ENCODE measurements around the gene C4B. TPM values are rescaled to one million over a fixed set of nuclear protein-coding genes. Genes with fewer than 3 reads are reported as not detected.
"Not testable (repeated sequence)": the region's sequence is repeated elsewhere in the genome, so short reads cannot be mapped to it uniquely, and the experiment has no call there.

Gene C4B
- total RNA-seq, 1 donor from 2014 or later, result 9.2 TPM

GRCh38 chr6:32045811-32046449 lies 31.3 kb downstream of the C4B start:
- TF ChIP-seq CTCF (conservative IDR thresholded peaks at IDR 0.05), result no peak
- DNase-seq (ENCODE audit: extremely low spot score, unreplicated experiment), result no peak
- H3K4me1 Mint-ChIP-seq (ENCODE audit: unreplicated experiment), result peaks cover 4% of the 10 kb centered on the region
- H3K9me3 Mint-ChIP-seq, result no peaks in the 10 kb centered on the region
- H3K4me3 Mint-ChIP-seq, result no peak overlapping the region
- peaks cover 2% of the 10 kb centered on the region for H3K27me3 Mint-ChIP-seq
- no peak overlapping the region for H3K27ac Mint-ChIP-seq
- no peaks in the 10 kb centered on the region for H3K36me3 Mint-ChIP-seq

GRCh38 chr6:32046450-32047083 lies 32.0 kb downstream of the C4B start:
- Mint-ChIP-seq H3K4me1 (ENCODE audit: unreplicated experiment) (peaks cover 4% of the 10 kb centered on the region), H3K9me3 (no peaks in the 10 kb centered on the region), H3K27ac (no peak overlapping the region), H3K27me3 (peaks cover 4% of the 10 kb centered on the region), H3K4me3 (no peak overlapping the region), H3K36me3 (no peaks in the 10 kb centered on the region)
- peak; percentile 41 for TF ChIP-seq CTCF (conservative IDR thresholded peaks at IDR 0.05)
- no peak for DNase-seq (ENCODE audit: extremely low spot score, unreplicated experiment)

GRCh38 chr6:32047084-32047478 lies 32.5 kb downstream of the C4B start:
- Mint-ChIP-seq H3K4me1 (ENCODE audit: unreplicated experiment) (peaks cover 4% of the 10 kb centered on the region), H3K27me3 (peaks cover 4% of the 10 kb centered on the region), H3K4me3 (no peak overlapping the region), H3K27ac (no peak overlapping the region), H3K36me3 (no peaks in the 10 kb centered on the region), H3K9me3 (no peaks in the 10 kb centered on the region)
- no peak for DNase-seq (ENCODE audit: extremely low spot score, unreplicated experiment)
- TF ChIP-seq CTCF (conservative IDR thresholded peaks at IDR 0.05), result no peak

- Mint-ChIP-seq H3K27me3 (peaks cover 4% of the 10 kb centered on the region), H3K9me3 (no peaks in the 10 kb centered on the region), H3K36me3 (no peaks in the 10 kb centered on the region), H3K4me1 (ENCODE audit: unreplicated experiment) (peaks cover 4% of the 10 kb centered on the region), H3K4me3 (no peak overlapping the region), H3K27ac (no peak overlapping the region)
- no peak for DNase-seq (ENCODE audit: extremely low spot score, unreplicated experiment)
- TF ChIP-seq CTCF (conservative IDR thresholded peaks at IDR 0.05), result no peak
These were observed 32.9 kb downstream of the C4B start for GRCh38 chr6:32047539-32047854.

GRCh38 chr6:32047855-32048766 lies 33.5 kb downstream of the C4B start:
- H3K9me3 Mint-ChIP-seq, result no peaks in the 10 kb centered on the region
- no peak overlapping the region for H3K4me3 Mint-ChIP-seq
- peaks cover 4% of the 10 kb centered on the region for H3K27me3 Mint-ChIP-seq
- DNase-seq (ENCODE audit: extremely low spot score, unreplicated experiment), result no peak
- no peaks in the 10 kb centered on the region for H3K36me3 Mint-ChIP-seq
- TF ChIP-seq CTCF (conservative IDR thresholded peaks at IDR 0.05), result peak; percentile 86
- no peak overlapping the region for H3K27ac Mint-ChIP-seq
- peaks cover 4% of the 10 kb centered on the region for H3K4me1 Mint-ChIP-seq (ENCODE audit: unreplicated experiment)

- not testable (repeated sequence) for H3K4me3 Mint-ChIP-seq; H3K4me1 Mint-ChIP-seq (ENCODE audit: unreplicated experiment); H3K27ac Mint-ChIP-seq
These were observed 34.6 kb downstream of the C4B start for GRCh38 chr6:32049149-32049548.

GRCh38 chr6:32049736-32050135 lies 35.1 kb downstream of the C4B start:
- H3K36me3 Mint-ChIP-seq; H3K27me3 Mint-ChIP-seq; H3K9me3 Mint-ChIP-seq; DNase-seq (ENCODE audit: extremely low spot score, unreplicated experiment); H3K27ac Mint-ChIP-seq; H3K4me3 Mint-ChIP-seq; H3K4me1 Mint-ChIP-seq (ENCODE audit: unreplicated experiment): not testable (repeated sequence)

More at GRCh38 chr6:32049149-32049548, 34.6 kb downstream of the C4B start:
- not testable (repeated sequence) for H3K27me3 Mint-ChIP-seq; H3K9me3 Mint-ChIP-seq; H3K36me3 Mint-ChIP-seq; DNase-seq (ENCODE audit: extremely low spot score, unreplicated experiment)
